ENCODE data around the gene DLGAP4.

Gene DLGAP4

GRCh38 chr20:36565520-36565919, 259.4 kb downstream of the DLGAP4 start:
- no peak for DNase-seq (ENCODE audit: low spot score)

GRCh38 chr20:36569847-36570429, 263.8 kb downstream of the DLGAP4 start:
- DNase-seq (ENCODE audit: low spot score), result no peak

DNA sequence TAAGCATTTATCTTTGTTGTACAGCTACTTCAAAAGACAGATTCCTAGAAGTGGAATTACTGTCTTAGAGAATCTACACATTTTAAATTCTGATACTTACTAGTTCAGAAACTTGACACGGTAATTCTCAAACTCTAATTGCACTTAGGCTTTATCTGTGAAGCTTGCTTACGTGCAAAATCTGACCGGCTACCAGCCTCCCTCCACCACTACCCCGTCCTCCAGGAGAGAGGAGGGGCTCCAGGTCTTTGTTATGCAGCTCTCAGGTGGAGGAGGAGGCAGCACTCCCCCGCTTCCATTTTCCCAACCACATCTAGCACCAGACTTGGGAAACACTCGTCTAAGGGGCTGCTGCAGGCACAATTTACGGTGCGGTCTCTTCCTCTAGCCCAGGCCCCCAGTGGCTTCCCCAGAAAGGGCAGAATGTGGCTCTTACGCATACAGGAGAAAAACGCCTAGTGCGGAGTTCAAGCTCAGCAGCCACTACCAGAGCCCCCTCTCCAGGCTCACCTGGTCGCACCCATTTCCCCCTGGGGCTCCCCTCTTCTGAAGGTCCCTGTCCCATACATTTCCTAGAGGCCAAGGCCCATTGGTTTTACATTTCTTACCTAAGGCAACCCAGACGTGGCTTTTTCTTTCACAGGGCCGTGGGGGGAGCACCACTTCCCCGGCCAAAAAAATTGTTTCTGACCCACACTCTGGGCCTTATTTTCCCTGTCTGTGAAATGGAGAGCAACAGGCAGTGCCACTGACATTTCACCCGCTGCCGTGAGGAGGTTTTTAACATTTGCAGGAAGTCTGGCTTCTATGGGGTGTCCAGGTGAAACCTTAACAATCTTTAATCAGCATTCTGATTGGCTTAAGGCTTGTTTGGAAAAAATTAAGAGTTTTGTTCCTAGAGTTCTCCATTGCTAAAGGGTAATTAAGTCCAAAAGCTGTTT, 265.7 kb downstream of the DLGAP4 start:
- no peak for DNase-seq (ENCODE audit: low spot score)

DNA sequence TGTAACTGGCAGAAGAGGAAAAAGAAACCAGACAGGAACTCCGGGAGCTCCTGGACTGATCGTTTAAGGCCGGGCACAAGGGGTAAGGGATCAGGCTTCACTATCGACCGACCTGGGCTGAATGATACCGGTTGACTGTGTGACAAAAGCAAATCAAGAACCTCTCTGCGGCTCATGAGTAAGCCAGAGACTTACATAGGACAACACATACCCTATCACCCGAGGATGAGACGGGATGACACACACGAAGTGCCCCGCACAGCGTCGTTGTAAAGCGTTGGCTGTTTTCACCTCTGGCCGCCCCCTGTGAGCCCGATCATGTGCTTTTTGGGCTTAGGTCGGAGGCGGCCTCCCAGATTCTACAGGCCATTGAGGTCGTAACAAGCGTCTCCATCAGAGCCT, 266.6 kb downstream of the DLGAP4 start:
- no peak for DNase-seq (ENCODE audit: low spot score)

GRCh38 chr20:36573103-36573797, 267.1 kb downstream of the DLGAP4 start, which contains the start of gene TGIF2:
Gene TGIF2, plus strand, starts transcription at chr20:36573597. Its CDS starts 5,178 bp downstream, at chr20:36578775.
- no peak for DNase-seq (ENCODE audit: low spot score)

DNA sequence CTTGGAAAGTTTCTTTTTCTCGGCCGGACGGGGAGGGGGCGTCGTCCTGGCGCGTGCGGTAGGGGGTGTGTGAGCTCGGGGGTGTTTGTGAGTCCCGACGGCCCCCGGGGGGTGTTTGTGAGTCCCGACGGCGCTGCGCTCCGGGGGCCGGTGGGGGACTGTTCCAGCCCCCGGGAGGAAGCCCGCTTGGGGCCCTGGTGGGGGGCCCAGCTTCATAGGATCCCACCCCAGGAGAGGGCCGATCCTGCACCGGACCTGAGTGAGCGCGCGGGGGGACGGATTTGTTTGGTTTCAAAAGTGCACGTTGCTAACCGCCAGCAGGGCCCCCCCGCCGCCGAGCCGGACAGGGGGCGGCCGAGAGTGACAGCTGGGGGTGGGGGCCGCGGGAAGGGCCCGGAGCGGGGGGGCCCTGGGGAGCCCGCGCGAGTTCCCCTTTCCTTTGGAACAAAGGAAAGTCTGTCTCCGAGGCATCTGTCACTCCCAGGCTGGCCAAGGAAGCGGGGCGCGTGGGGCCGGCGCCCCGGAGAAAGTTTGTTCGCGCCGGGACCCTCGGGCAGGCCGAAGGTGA, 267.7 kb downstream of the DLGAP4 start:
- DNase-seq (ENCODE audit: low spot score), result no peak

DNA sequence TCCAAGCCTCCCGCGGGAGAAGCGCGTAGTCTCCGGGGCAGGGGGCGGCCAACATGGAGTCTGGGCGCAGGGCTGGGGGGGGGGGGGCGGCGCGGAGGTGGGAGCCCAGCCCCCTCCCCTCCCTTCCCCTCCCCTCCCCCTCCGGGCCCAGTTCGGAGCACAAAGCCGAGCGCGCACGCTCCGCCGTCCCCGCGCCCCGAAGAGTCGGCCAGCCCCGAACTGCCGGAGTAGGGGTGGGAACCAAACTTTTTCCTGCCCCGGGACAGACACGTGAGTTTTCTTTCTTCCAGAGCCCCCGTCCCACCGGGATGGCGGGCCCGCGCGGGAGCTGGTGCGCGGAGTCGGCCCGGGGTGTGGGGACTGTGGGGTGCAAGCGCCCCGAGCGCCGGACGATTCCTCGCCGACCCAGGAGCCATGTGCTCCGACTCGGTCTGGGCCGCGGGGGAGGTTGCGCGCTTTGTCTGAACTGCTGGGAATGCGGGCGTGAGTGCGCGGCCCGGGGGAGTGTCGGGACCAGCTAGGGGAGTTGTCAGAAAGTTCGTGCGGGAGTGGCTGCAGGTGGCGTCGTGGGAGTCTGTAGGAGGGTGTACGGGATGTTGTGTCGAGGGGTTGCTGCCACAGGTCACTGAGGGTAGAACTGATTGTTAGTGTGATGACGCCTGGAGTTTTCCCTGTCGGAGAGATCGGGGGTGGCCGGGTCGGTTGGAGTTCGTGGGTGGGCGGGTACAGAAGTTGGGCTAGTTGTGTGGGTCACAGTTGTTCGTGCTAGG, 268.4 kb downstream of the DLGAP4 start:
- DNase-seq (ENCODE audit: low spot score), result no peak

DNA sequence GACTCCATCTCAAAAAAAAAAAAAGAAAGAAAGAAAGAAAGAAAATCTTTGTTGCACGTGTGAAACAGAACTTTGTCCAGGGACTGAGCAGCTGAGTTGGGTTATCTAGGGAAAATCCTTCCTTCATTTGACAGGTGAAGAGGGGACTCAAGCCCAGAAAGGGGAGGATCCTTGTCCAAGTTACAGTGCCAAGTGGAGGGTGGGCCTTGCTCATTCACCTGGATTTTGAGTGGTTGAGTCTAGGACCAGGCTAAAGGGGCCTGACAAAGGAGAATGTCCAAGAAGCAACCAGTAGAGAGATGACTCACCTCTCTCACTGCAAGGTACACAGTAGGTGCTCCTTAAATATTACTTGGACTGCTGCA, 269.9 kb downstream of the DLGAP4 start:
- DNase-seq (ENCODE audit: low spot score), result no peak
